NCI-H2171 (cell line): Measurements from ENCODE around the gene RASIP1.
"Not testable (repeated sequence)": the region's sequence is repeated elsewhere in the genome, so short reads cannot be mapped to it uniquely, and the experiment has no call there.

Experiments used
- DNase-seq: peaks from one replicate; lab custom pipeline; 2025; lab: John Stamatoyannopoulos, UW

Gene RASIP1, protein sequence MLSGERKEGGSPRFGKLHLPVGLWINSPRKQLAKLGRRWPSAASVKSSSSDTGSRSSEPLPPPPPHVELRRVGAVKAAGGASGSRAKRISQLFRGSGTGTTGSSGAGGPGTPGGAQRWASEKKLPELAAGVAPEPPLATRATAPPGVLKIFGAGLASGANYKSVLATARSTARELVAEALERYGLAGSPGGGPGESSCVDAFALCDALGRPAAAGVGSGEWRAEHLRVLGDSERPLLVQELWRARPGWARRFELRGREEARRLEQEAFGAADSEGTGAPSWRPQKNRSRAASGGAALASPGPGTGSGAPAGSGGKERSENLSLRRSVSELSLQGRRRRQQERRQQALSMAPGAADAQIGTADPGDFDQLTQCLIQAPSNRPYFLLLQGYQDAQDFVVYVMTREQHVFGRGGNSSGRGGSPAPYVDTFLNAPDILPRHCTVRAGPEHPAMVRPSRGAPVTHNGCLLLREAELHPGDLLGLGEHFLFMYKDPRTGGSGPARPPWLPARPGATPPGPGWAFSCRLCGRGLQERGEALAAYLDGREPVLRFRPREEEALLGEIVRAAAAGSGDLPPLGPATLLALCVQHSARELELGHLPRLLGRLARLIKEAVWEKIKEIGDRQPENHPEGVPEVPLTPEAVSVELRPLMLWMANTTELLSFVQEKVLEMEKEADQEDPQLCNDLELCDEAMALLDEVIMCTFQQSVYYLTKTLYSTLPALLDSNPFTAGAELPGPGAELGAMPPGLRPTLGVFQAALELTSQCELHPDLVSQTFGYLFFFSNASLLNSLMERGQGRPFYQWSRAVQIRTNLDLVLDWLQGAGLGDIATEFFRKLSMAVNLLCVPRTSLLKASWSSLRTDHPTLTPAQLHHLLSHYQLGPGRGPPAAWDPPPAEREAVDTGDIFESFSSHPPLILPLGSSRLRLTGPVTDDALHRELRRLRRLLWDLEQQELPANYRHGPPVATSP

GRCh38 chr19:48740164-48740972, at the start of gene RASIP1:
TSS of gene RASIP1 (minus strand) at chr19:48740610. CDS start at chr19:48740282, 328 bp downstream.
- no peak for DNase-seq

- not testable (repeated sequence) for DNase-seq
Measured at GRCh38 chr19:48787331-48787730, 46.9 kb upstream of the RASIP1 start.

- not testable (repeated sequence) for DNase-seq
Measured at GRCh38 chr19:48786422-48786821, 46.0 kb upstream of the RASIP1 start.

- DNase-seq, result no peak
Measured at GRCh38 chr19:48784527-48784926, 44.1 kb upstream of the RASIP1 start.

- no peak for DNase-seq
Measured at GRCh38 chr19:48780631-48781391, 40.4 kb upstream of the RASIP1 start.

- DNase-seq, result no peak
Measured at GRCh38 chr19:48779636-48780035, 39.2 kb upstream of the RASIP1 start.

- no peak for DNase-seq
Measured at GRCh38 chr19:48777720-48778119, 37.3 kb upstream of the RASIP1 start.

GRCh38 chr19:48777139-48777538, 36.7 kb upstream of the RASIP1 start:
- DNase-seq, result no peak

- DNase-seq, result no peak
Measured at GRCh38 chr19:48772503-48772953, 32.1 kb upstream of the RASIP1 start.

- no peak for DNase-seq
Measured at GRCh38 chr19:48770734-48771472, 30.5 kb upstream of the RASIP1 start.

GRCh38 chr19:48770266-48770665, 29.9 kb upstream of the RASIP1 start:
- DNase-seq, result no peak

- no peak for DNase-seq
Measured at GRCh38 chr19:48768994-48769713, 28.7 kb upstream of the RASIP1 start.

DNA sequence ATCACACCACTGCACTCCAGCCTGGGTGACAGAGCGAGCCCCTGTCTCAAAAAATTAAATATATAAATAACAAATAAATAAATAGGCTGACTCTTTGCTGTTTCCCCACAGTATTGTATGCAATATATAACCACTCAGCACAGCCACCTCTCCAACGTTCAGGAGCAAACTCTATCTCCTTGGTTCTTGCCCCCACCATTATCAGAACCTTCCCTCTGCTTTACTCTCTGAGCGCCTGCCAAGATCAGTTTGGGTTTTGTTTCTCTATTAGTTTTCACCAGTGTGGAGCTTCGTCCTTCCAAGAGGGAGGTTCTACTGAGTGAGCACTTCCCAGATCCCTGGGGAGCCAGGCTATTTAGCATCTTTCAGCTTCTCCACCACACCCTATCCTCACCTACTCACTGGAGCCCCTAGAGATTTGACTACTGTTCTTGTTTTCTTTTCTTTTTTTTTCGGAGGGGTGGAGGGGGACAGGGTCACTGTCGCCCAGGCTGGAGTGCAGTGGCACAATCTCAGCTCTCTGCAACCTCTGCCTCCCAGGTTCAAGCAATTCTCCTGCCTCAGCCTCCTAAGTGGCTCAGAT, 27.9 kb upstream of the RASIP1 start:
- peak; percentile 26 for DNase-seq

DNA sequence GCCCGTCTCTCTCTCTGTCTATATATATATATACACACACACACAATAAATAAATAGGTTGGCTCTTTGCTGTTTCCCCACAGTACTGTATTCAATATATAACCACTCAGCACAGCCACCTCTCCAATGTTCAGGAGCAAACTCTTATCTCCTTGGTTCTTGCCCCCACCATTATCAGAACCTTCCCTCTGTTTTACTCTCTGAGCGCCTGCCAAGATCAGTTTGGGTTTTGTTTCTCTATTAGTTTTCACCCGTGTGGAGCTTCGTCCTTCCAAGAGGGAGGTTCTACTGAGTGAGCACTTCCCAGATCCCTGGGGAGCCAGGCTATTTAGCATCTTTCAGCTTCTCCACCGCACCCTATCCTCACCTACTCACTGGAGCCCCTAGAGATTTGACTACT, 25.4 kb upstream of the RASIP1 start:
- not testable (repeated sequence) for DNase-seq

DNA sequence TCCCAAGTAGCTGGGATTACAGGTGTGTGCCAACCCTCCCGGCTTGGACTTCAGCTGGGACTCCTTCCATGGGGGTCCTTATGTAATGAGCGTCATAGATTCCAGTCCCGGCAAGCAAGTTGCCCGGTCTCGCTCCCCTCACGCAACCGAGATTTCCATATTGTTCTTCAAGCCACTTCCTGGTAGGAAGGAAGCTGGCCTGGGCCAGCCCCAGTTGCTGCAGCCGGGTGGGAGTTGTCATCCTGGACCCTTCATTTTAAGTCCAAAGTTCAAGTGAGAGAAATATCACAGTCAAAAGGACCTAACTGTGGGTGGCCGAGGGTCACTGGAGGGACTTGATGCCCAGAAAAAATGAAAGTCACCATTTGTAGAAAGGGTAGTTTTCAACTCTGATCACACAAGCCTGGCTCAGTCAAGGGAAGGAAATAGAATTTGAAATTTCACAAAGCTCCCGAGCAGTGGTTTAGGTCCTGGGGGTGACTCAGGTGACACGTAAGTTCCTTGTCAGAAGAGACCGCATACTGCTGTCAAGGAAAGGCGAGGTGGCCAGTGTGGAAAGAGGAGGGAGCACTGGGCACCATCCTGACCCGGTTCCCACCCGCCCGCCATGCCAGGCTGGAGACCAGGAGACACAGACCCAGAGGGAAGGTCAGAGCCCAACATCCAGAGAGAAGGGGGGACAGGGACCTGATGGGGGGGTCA, 20.2 kb upstream of the RASIP1 start:
- DNase-seq, result no peak

DNA sequence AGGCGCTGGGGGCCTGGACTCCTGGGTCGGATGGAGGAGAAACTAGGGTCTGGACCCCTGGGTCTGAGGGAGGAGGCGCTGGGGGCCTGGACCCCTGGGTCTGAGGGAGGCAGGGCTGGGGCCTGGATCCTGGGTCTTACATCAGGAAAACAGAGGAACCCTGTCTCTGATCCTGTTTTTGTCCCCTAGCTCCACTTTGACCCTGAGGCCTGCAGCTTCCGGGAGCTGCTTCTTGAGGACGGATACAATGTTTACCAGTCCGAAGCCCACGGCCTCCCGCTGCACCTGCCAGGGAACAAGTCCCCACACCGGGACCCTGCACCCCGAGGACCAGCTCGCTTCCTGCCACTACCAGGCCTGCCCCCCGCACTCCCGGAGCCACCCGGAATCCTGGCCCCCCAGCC, 17.3 kb upstream of the RASIP1 start:
- DNase-seq, result no peak

DNA sequence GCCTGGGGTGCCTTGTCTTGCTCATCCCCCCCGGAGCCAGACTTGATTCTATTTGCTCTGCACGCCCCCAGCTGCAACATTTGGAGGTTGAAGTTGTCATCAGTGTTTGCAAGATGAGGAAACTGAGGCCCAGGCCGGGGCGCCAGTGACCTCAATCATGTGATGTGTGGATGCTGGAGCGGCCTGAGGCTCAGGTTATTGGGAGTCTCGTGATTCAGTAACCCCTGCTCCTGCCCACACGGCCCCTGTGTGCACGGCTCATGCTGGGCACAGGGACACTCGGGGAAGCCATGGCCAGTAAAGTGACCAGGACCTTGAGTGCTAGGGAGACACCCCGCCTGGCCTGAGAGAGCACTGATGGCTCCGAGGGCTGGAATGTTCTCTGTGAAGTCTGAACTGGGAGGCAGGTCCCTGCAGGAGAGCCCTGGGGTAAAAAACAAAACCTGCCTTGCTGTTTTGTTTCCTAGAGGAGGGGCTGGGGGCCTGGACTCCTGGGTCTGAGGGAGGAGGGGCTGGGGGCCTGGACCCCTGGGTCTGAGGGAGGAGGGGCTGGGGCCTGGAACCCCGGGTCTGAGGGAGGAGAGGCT, 16.8 kb upstream of the RASIP1 start:
- DNase-seq, result no peak

- DNase-seq, result no peak
Measured at GRCh38 chr19:48756686-48757085, 16.3 kb upstream of the RASIP1 start.
